Measurements from ENCODE around the gene ANKRD12. TPM values are rescaled to one million over a fixed set of nuclear protein-coding genes. Genes with fewer than 3 reads are reported as not detected.

The ANKRD12 gene
- total RNA-seq, 1 donor from 2014 or later: 36.3 TPM

DNA sequence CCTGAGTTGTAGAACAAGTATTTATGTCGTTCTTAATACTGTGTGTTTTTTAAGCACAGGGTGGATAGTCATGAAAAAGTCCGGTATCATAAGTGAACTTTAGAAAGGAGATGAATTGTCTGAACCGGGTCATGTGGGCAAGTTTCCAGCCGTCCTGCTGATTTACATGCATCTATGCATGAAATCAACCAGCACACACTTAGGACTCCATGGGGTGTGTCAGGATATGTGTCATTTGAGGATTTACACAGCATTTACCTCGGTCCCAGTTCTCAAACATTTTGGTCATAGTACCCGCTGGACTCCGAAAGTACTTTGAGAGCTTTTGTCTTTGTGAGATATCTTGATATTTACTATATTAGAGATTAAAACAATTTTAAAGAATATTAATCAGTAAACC lies 150.5 kb downstream of the ANKRD12 start:
- no peak for DNase-seq (ENCODE audit: low read depth)

DNA sequence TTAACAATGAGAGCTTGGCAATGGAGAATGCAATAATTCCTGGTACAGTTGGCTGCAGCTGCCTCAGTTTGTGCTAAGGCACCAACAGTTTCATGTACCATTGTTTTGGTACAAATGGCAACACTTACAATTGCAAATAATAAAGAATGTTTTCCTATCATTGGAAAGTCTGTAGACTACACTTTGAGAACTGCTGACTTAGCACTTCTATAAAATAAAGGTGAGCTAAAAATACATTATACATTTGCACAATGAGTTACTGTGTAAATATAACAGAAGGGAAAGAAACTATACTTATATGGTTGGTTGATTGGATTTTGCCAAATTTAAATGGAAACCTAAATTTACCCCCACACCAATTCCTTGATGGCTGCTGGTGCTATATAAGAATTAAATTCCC lies 153.1 kb downstream of the ANKRD12 start:
- no peak for DNase-seq (ENCODE audit: low read depth)

DNA sequence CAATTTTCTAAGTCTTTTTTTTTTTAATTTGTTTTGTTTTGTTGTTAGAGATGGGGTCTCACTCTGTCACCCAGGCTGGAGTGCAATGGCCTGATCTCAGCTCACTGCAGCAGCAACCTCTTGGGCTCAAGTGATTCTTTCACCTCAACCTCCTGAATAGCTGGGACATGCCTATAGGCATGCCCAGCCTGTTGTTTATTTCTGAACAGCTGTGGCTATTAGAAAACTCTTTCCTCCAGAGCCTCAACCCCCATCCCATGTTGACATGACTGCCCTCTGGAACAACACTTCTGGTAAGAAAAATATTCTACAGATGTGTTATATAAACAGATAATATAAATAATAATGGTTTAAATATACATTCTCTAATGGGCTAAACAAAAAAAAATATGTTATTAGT lies 153.6 kb downstream of the ANKRD12 start:
- peak; percentile 63 for DNase-seq (ENCODE audit: low read depth)

DNA sequence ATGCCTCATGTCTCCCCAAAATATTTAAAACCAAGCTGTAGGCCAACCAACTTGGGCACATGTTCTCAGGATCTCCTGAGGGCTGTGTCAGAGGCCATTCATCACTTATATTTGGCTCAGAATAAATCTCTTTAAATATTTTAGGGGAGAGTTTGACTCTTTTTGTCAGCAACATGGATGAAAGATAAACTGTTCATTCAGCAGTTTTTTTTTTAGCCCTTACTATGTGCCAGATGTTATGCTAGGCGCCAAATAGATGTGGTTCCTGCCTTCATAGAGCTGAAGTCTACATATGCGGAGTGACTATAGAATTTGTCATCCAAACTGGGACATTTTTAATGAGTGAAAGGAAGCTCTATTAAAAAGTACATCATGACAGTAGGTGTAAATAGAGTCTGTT lies 155.5 kb downstream of the ANKRD12 start:
- no peak for DNase-seq (ENCODE audit: low read depth)

DNA sequence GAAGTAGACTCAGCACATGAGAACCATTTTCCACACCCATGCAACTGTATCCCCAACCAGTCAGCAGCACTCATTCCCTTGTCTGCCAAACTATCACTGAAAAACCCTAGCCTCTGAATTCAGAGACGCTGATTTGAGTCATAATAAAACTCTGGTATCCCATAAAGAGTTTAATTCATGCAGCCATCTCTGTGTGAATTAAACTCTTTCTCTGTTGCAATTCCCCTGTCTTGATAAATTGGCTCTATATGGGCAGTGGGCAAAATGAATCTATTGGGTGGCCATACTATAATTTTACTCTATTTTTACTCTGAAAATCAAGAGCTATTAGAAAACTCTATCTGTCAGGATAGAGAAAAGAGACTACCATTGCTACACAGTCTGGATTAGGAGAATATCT lies 157.4 kb downstream of the ANKRD12 start:
- no peak for DNase-seq (ENCODE audit: low read depth)

DNA sequence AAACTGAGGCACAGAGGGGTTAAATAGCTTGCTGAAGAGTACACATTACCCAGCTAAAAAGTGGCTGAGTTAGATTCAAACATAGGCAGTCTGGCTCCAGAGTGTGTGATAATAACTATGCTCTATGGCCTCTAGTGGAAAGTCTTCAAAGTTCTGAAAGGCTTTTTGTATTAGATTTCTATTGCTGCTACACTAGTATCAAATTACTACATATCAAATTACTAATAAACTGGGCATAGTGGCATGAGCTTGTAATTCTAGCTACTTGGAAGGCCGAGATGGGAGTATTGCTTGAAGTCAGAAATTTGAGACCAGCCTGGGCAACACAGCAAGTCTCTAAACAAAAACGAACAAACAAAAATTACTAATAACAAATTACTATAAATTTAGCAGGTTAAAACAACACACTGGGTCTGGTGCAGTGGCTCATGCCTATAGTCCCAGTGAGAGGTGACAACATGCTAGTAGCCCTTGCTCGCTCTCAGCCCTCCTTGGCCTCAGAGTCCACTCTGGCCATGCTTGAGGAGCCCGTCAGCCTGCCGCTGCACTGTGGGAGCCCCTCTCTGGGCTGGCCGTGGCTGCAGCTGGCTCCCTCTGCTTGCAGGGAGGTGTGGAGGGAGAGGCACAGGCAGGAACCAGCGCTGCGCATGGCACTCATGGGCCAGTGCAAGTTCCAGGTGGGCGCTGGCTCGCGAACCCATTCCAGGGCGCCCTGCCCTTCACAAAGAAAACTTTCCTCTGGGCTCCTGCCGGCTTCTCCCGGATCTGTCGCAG lies 159.8 kb downstream of the ANKRD12 start:
- DNase-seq (ENCODE audit: low read depth): peak; percentile 78

DNA sequence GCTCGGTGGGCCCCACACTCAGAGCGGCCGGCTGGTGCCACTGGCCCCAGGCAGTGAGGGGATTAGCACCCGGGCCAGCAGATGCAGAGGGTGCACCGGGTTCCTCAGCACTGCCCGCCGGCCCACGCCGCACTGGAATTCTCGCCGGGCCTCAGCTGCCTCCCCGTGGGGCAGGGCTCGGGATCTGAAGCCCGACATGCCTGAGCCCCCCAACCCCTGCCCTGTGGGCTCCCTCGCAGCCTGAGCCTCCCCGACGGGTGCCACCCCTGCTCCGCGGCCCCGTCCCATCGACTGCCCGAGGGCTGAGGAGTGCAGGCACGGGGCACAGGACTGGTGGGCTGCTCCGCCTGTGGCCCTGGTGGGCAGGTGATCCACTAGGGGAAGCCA lies 160.4 kb downstream of the ANKRD12 start:
- no peak for DNase-seq (ENCODE audit: low read depth)

DNA sequence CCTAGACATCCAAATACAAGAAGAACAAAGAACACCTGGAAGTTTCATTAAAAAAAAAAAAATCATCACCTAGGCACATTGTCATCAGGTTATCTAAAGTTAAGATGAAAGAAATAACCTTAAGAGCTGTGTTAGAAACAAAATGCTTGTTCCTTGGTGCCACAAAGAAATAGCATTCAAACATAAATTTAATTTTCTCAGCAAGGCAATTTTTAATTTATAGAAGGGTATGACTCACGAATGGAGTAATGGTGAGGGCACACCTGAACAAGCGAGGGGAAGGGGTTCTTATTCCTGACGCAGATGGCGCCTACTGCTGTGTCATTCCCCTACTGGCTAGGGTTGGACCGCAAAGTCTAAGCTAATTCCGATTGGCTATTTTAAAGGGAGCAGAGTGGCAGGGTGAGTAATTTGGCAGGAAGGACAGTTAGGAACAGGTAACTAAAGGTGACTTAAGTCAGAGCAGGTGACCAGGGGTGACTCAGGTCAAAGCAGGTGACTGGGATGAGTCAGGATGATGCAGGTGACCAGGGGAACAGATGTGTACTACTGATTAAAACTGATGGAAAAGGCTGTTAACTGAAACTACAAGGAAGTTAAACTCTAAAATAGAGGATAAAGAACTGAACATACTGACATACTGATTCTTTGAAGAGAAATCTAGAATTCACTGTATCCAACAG lies 167.9 kb downstream of the ANKRD12 start:
- no peak for DNase-seq (ENCODE audit: low read depth)

DNA sequence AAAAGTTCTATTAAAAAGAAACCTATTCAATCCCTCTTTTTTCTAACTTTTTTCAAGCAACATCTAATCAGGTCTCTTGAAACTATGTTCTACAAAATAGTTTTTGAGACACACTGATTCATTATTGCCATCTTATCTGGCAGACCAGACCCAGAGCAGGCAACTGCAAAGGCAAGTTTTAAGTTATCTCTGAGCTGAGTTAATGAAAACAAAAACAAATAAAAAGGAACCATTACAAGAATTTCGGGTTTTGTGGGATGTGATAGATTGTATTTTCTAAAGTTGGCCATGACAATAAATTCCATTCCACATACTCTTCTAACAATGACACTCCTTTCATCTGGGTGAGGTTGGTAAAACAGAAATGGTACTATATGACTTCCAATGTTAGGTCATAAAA lies 182.8 kb downstream of the ANKRD12 start:
- no peak for DNase-seq (ENCODE audit: low read depth)

DNA sequence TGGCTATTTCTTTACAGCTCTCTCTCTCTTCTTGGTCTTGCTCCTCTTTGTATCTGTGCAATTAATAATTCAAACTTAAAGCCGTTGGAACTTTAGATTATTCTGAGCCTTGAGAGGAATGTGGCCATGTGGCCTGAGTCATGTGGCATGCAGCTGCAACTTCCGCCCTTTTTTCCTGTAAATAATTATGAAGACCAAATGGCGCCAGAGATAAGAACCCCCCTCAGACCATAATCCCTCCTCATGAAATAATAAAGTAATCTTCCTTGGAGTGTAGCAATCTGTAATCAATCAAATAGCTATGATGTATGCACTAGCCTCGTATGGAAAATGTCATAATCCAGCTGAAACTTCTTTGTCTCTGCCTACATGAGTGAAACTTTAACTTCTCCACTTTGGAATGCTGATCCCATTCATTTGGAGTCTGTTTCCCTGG lies 184.5 kb downstream of the ANKRD12 start:
- DNase-seq (ENCODE audit: low read depth): no peak

DNA sequence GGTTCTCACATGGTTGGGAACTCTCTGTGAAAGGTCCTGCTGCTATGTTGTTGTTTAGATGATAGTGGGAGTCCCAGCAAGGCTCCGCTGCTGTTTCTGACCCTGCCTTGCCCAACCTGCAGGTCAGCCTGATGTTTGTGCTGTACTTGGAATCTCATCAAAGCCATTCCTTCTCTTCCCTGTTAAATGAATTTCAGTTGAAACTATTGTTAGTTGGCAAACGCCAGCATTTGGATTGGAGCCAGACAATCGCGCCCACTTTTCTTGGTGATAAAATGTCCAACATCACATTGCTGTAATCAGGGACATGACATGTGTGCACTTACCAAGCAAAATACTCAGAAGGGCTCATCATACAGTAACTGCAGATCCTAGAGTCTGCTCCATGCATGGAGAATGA lies 185.2 kb downstream of the ANKRD12 start:
- peak; percentile 13 for DNase-seq (ENCODE audit: low read depth)

DNA sequence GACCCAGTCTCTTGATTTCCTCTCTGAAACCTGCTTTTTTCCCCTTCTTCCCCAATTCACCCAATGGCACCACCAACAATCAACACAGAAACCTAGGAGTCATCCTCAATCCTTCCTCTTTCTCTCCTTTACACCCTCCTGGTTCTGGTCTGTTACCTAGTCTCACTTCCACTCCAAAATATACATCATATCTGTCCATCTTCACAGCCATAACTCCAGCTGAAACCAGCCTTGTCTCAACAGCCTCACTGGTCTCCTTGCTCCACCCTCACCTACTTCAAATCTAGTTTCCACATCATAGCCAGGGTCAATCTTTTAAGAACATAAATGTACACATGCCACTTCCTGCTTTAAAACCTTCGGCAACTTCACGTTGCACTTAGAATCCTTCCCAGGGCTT lies 186.2 kb downstream of the ANKRD12 start:
- no peak for DNase-seq (ENCODE audit: low read depth)

DNA sequence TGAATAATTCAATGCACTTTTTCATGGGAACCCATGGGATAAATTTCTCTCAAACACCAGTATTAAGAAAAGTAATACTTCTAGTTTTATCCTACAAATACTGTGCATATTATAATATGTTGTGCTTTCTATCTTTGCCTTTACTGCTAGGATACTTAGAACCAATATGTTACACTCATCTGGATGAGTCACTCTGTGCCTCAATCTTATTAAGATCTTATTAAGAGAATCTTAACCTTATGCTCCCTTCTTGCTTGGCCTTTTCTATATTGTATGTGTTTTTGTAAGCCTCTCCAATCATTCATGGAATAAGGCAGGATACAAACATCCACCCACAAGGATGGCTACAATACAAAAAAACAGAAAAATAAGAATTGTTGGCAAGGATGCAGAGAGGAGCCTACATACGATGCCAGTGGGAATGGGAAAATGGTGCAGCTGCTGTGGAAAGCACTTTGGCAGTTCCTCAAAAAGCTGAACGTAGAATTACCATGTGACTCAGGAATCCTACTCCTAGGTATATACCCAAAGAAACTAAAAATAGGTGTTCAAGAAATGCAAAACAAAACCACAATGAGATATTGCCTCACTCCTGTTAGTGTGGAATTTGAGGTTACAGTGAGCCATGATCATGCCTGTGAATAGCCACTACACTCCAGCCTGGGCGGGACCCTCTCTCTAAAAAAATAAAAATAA lies 187.3 kb downstream of the ANKRD12 start:
- peak; percentile 92 for DNase-seq (ENCODE audit: low read depth)

DNA sequence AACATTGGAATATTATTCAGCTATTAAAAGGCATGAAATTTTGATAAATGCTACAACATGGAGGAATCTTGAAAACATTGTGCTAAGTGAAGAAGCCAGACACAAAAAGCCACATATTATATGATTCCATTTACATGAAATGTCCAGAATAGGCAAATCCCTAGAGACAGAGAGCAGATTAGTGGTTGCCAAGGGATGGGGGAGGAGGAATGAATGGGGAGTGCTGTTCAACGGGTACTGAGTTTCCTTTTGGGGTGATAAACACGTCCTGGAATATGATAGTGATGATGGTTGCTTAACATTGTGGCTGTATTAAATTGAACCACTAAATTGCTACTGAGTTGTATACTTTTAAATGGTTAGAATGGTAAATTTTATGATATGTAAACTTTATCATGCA lies 189.1 kb downstream of the ANKRD12 start:
- DNase-seq (ENCODE audit: low read depth): no peak

DNA sequence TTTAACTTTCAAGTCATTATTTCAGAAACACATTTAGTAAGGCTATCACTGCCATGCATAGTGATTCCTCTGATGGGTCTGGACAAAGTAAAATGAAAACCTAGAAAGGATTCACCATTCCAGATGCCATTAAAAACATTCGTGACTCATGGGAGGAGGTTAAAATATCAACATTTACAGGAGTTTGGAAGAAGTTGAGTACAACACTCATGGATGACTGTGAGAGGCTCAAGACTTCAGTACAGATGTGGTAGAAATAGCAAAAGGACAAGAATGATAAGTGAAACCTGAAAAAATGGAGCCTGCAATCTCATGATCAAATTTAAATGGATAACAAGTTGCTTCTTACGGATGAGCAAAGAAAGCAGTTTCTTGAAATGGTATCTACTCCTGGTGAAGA lies 192.2 kb downstream of the ANKRD12 start:
- no peak for DNase-seq (ENCODE audit: low read depth)

DNA sequence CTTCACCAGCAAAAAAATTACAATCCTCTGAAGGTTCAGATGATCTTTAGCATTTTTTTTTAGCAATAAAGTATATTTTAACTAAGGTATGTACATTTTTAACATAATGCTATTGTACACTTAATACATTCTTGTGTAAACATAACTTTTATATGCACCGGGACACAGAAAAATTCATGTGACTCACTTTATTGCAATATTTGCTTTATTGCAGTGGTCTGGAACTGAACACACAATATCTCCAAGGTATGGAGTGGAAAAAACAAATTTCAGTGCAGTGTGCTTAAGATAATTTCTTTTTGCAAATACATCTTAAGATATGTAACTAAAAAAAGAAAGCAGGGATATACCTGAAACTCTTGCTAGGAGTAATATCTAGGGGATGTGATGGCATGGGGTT lies 192.9 kb downstream of the ANKRD12 start:
- no peak for DNase-seq (ENCODE audit: low read depth)

DNA sequence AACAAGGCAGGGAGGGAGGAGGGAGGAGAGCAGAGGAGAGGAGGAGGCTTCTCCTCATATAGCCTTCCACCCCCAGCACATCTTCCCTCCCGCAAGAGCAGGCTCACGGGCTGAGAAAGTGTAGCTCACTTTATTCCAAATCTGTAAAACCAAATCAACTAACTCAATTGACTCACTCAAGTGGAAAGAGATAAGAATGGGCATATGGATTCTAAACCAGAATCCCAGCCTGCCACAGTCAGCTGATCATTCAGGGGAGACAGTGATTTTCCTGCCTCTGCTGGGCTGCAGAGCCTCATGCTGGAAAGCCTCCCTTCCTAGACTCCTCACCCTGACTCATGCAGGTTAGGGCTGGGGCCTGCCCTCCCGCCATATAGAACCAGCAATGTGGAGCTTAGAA lies 193.8 kb downstream of the ANKRD12 start:
- DNase-seq (ENCODE audit: low read depth): no peak

DNA sequence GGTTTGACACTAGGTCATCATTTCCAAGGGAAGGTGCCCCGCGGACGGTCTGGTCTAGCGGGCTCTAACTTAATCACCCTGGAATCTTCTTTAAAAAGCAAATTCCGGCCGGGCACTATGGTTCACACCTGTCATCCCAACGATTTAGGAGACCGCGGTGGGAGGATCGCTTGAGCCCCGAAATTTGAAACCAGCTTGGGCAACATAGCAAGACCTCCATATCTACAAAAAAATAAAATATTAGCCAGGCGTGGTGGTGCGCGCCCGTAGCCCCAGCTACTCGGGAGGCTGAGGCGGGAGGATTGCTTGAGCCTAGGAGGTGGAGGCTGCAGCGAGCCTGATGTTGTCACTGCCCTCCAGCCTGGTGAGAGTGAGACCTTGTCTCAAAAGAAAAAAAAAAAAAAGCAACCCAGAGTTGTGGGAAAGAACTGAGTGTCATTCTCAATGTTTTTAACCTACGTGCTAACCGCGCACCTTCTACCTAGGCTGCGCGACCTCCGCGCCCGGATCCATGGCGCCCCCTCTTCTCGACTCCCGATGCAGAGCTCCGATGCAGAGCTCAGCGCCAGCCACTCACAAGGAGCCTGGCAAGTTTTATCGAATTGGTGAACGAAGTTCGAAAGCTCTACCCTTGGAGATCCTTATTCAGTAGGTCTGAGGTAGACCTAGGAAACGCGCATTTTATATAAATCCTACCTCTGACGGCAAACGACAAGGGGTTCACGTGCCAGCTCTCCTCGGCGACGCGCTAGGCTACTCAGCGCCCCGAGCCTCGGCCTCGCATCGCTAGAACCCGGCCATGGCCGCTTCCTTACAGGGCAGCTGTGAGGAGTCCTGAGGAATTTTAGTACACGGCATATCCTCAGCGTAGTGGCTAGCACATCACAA lies 197.1 kb downstream of the ANKRD12 start:
- DNase-seq (ENCODE audit: low read depth): no peak

DNA sequence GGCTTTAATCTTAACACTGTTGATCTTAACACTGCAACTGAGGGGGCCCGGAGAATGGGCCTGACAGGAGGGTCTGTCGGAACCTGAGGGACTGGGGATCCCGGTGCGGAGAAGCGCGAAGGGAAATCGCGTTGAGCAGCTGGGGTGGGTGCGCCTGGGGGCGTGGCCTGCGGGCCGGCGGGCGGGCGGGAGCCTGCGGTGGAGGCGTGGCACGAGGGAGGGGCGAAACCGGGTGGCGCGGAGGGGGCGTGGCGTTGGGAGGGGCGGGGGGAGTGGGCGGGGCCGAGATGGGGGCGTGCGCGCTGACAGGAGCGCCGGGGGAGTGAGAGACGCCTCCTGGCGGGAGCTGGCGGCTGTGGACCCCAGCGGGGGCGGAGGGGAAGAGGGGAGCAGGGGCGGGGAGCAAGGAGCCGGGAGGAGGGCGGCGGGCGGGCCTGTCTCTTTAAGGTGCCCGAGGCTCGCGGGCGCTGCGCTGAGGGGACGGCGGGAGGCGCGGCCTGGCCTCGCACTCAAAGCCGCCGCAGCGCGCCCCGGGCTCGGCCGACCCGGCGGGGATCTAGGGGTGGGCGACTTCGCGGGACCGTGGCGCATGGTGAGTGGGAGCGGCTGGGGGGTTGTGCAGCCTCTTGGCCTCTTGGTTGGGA lies 197.9 kb downstream of the ANKRD12 start, which contains the start of gene TWSG1:
Gene TWSG1, plus strand, starts transcription at position 445 of the 644 bp plus-strand sequence. CDS start 2,457 bp downstream, outside the sequence.
- peak; percentile 95 for DNase-seq (ENCODE audit: low read depth)

DNA sequence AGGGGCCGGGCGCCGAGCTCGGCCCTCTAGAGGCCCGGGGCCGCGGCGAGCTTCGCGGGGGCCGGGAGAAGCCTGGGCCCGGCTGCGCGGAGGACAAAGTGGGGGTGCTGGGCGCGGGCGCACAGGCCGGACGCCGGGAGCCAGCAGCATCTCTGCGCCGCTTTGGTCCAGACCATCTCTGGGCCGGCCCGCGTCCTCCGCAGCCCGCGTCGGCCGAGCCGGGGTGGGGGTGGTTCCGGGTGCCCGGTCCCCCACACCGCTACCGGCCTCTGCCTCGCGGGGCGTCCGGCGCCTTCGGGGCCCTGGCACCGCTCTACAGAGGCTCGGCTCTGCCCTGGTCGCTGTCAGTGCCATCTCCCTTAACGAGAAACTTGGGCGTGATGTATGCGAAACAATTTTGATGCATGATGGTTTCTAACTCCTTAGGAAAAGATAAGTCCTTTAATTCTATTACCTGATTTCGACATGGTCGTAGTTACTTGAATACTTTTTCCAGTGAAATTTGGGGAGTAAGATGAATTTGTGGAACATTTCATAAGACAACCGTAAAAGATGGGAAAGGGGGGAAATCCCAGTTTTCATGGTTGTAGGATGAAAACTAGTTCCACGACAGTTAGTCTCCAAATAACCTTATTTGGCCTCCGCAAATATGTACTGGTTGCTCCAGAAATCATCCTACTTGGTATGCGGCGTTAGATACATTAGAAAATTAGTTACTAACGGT lies 198.6 kb downstream of the ANKRD12 start:
- DNase-seq (ENCODE audit: low read depth): no peak

Data from myocyte (in vitro differentiated cells).